SH-SY5Y (cell line): ENCODE data around the gene RAD51B.

Experiments used
- GATA2 ChIP-seq: IDR thresholded peaks from 2 replicates; pipeline ENCODE4 v1.6.1; 2011; ENCODE audit warnings: mild to moderate bottlenecking, low read depth, low read length
- GATA3 ChIP-seq: IDR thresholded peaks from 2 replicates; pipeline ENCODE4 v1.6.1; 2011; ENCODE audit warnings: low read depth, mild to moderate bottlenecking, low read length, moderate library complexity

GRCh38 chr14:68462683-68463082 lies 643.1 kb downstream of the RAD51B start:
- TF ChIP-seq GATA2 (no peak), GATA3 (no peak)
